Measurements from ENCODE around the gene OR5F1.

GRCh38 chr11:56013805-56014204 lies 19.4 kb upstream of the OR5F1 start:
- TF ChIP-seq CTCF (IDR thresholded peaks at IDR 0.05) (no peak), POLR2A (IDR thresholded peaks at IDR 0.05) (no peak)
